K562 (cell line): Measurements from ENCODE around the gene FIS1. TPM values are rescaled to one million over a fixed set of nuclear protein-coding genes. Genes with fewer than 3 reads are reported as not detected.

Source experiments
- ELK3 ChIP-seq: fragments of 450-650 bp; formaldehyde crosslinking; IDR thresholded peaks from 2 replicates; pipeline ENCODE4 v1.4.0; 2020; ENCODE audit warnings: mild to moderate bottlenecking
- ESRRA ChIP-seq: fragments of 450-650 bp; IDR thresholded peaks from 2 replicates; pipeline ENCODE4 v1.6.1; 2014; ENCODE audit warnings: low read depth, mild to moderate bottlenecking, moderate library complexity, borderline replicate concordance
- FOXK2 ChIP-seq, 2 experiments: fragments of 450-650 bp; IDR thresholded peaks in 1 of 2; conservative IDR thresholded peaks in 1 of 2; 2 replicates each; pipeline ENCODE4 v1.6.1; 2016; ENCODE audit warnings: low read depth in 2 of 2, mild to moderate bottlenecking in 1 of 2
- GTF2A2 ChIP-seq: IDR thresholded peaks from 2 replicates; pipeline ENCODE4 v1.6.1; 2016; ENCODE audit warnings: mild to moderate bottlenecking, missing genetic modification characterization, missing compliant biosample characterization
- HES1 ChIP-seq: fragments of 450-650 bp; IDR thresholded peaks from 2 replicates; pipeline ENCODE4 v1.6.1; 2016; ENCODE audit warnings: low read depth, mild to moderate bottlenecking, moderate library complexity
- MEIS2 ChIP-seq: fragments of 450-650 bp; IDR thresholded peaks from 2 replicates; pipeline ENCODE4 v1.6.1; 2014; ENCODE audit warnings: mild to moderate bottlenecking; ENCODE audit not compliant: partially characterized antibody
- PBX2 ChIP-seq, 2 experiments: IDR thresholded peaks in 1 of 2; conservative IDR thresholded peaks in 1 of 2; 2 replicates each; pipeline ENCODE4 v1.6.1; 2016; ENCODE audit warnings: low read depth in 2 of 2, mild to moderate bottlenecking in 1 of 2, missing compliant biosample characterization in 1 of 2, missing genetic modification characterization in 1 of 2, moderate library complexity in 1 of 2
- REST ChIP-seq, 2 experiments: fragments of 450-650 bp; formaldehyde crosslinking in 1 of 2; IDR thresholded peaks; 2 replicates each; pipeline versions ENCODE4 v1.4.0 to v1.6.1; 2014 to 2020; ENCODE audit warnings: mild to moderate bottlenecking in 2 of 2, borderline replicate concordance in 1 of 2, low read depth in 1 of 2
- SREBF1 ChIP-seq: fragments of 150-350 bp; IDR thresholded peaks from 2 replicates; pipeline ENCODE4 v1.6.1; 2014; ENCODE audit warnings: antibody characterized with exemption, low read depth, low read length, borderline replicate concordance
- ZNF146 ChIP-seq: IDR thresholded peaks from one replicate; pipeline ENCODE4 v1.6.1; 2018; ENCODE audit warnings: missing compliant biosample characterization; ENCODE audit not compliant: unreplicated experiment
- ZNF384 ChIP-seq: IDR thresholded peaks from 2 replicates; pipeline ENCODE4 v1.6.1; 2012; ENCODE audit warnings: low read depth, low read length, improper control_type of control experiment
- polyA plus RNA-seq, 8 experiments: library from polyadenylated mRNA; depleted of rRNA in 4 of 8; stranded (reverse) in 5 of 8; unstranded in 3 of 8; fragments of >200 nt; fragmentation: Nextera tagmentation in 2 of 8; fragmentation: Illumina TruSeq in 1 of 8; extraction: Ambion mirVana in 2 of 8; extraction: Trizol in 1 of 8; gene quantifications; 2 replicates each; pipeline versions ENCODE4 v1.2.1 to v1.2.3, GENCODE V29; 2011 to 2014; ENCODE audit warnings: inconsistent platforms in 1 of 8, missing spikeins in 1 of 8
- total RNA-seq, 7 experiments: library from RNA; depleted of rRNA in 6 of 7; stranded (reverse); fragments of >200 nt in 6 of 7; fragmentation: Illumina TruSeq in 2 of 7; extraction: Trizol in 2 of 7; gene quantifications; 2 replicates each; pipeline versions ENCODE4 v1.2.1 to v1.2.3, GENCODE V29; 2011 to 2021; ENCODE audit warnings: low replicate concordance in 1 of 7

Gene FIS1
- total and polyA plus RNA-seq, 9 of the 15 experiments (the other 6 are each of a cell fraction or from before 2014, with no cell fraction given) = 86.0 to 257 (median 144) TPM

- peak; percentile 47 for TF ChIP-seq REST (IDR thresholded peaks at IDR 0.05; ENCODE audit: borderline replicate concordance)
- no peak for TF ChIP-seq REST (CRISPR knock-in tag; IDR thresholded peaks at IDR 0.05; ENCODE audit: low read depth)
- TF ChIP-seq HES1 = no peak
- no peak for TF ChIP-seq FOXK2 (conservative IDR thresholded peaks at IDR 0.05 in 1 of 2, IDR thresholded peaks at IDR 0.05 in 1 of 2; ENCODE audit: low read depth in 2 of 2)
- TF ChIP-seq ZNF146 (CRISPR knock-in tag) = no peak
- TF ChIP-seq ELK3 (CRISPR knock-in tag) = no peak
- TF ChIP-seq PBX2 (CRISPR knock-in tag; IDR thresholded peaks at IDR 0.05; ENCODE audit: low read depth) = no peak
- TF ChIP-seq PBX2 (tag; conservative IDR thresholded peaks at IDR 0.05; ENCODE audit: low read depth) = 0 out of 2 replicates have a peak, but pooled peaks have one; percentile 32
- 0 out of 2 replicates have a peak, but pooled peaks have one; percentile 10 for TF ChIP-seq ZNF384
- TF ChIP-seq SREBF1 = no peak
- TF ChIP-seq ESRRA = peak; percentile 82
- peak; percentile 63 for TF ChIP-seq MEIS2
- no peak for TF ChIP-seq GTF2A2 (tag)
Observed at GRCh38 chr7:101200862-101201599, 43.9 kb downstream of the FIS1 start, which contains the start of gene MOGAT3 (continued).
